Mammary epithelial cell (primary cell): ENCODE measurements around the gene PARP3.

Experiments used
- EZH2 ChIP-seq: IDR thresholded peaks from 2 replicates; pipeline ENCODE4 v1.6.1; 2012; ENCODE audit warnings: low read length, inconsistent platforms, borderline replicate concordance
- TF ChIP-seq, protein P1 (sequence below), 2 donors: IDR thresholded peaks in 1 of 2; conservative IDR thresholded peaks in 1 of 2; 2 replicates each; pipeline ENCODE4 v1.5.1; 2011 to 2012; ENCODE audit warnings: inconsistent platforms in 2 of 2, low read length in 2 of 2, mild to moderate bottlenecking in 2 of 2, control low read depth in 1 of 2, low read depth in 1 of 2; ENCODE audit not compliant: insufficient read depth in 1 of 2; ENCODE audit errors: extremely low read depth in 1 of 2

DNA sequence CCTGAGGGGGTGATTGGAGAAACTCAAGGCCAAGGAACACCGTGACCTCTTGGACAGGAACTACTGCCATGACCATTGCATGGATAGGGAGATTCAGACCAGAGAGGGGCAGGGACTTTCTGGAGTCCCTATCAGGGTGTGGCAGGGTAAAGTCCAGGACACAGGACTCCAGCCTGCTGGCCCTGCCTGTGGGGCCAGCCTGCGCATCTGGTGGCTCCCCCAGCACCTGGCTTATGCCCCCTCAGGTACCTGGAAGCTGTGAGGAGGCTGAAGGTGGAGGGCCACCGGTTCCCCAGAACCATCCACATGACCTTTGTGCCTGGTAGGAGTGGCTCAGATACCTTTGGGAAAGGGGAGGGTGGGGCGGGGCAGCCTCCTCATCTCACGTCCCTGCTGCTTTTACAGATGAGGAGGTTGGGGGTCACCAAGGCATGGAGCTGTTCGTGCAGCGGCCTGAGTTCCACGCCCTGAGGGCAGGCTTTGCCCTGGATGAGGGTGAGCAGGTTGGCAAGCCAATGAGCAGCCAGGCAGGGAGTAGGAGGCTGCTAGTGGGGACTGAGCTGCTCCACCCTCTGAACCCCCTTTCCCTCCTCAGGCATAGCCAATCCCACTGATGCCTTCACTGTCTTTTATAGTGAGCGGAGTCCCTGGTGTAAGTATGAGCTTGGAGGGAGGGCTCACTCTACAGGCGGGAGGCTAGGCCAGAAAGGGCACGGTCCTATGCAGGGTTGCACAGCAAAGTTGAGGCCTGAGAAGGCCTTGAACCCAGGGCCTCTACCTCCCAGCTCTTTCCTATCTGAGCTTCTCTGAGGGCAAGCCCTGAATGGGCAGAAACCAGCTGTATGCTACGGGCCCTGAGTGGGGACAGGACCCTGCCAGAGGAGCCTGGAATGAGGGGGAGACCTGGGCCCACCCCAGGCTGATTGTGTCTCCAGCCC, 44.1 kb downstream of the PARP3 start:
- TF ChIP-seq, protein P1, sequence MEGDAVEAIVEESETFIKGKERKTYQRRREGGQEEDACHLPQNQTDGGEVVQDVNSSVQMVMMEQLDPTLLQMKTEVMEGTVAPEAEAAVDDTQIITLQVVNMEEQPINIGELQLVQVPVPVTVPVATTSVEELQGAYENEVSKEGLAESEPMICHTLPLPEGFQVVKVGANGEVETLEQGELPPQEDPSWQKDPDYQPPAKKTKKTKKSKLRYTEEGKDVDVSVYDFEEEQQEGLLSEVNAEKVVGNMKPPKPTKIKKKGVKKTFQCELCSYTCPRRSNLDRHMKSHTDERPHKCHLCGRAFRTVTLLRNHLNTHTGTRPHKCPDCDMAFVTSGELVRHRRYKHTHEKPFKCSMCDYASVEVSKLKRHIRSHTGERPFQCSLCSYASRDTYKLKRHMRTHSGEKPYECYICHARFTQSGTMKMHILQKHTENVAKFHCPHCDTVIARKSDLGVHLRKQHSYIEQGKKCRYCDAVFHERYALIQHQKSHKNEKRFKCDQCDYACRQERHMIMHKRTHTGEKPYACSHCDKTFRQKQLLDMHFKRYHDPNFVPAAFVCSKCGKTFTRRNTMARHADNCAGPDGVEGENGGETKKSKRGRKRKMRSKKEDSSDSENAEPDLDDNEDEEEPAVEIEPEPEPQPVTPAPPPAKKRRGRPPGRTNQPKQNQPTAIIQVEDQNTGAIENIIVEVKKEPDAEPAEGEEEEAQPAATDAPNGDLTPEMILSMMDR (conservative IDR thresholded peaks at IDR 0.05 in 1 of 2, IDR thresholded peaks at IDR 0.05 in 1 of 2; ENCODE audit: extremely low read depth in 1 of 2, insufficient read depth in 1 of 2, low read depth in 1 of 2, low read length in 2 of 2), result no peak
- TF ChIP-seq EZH2, result no peak
